Measurements from ENCODE around the gene FSTL4. TPM values are rescaled to one million over a fixed set of nuclear protein-coding genes. Genes with fewer than 3 reads are reported as not detected.

Gene FSTL4
- total RNA-seq, 1 donor from 2014 or later = 14.3 TPM

GRCh38 chr5:133480866-133481265 lies 131.5 kb downstream of the FSTL4 start:
- Mint-ChIP-seq H3K27me3 (ENCODE audit: low read depth) (peaks cover under 1% of the 10 kb centered on the region), H3K4me3 (no peak overlapping the region), H3K9me3 (no peaks in the 10 kb centered on the region), H3K36me3 (no peaks in the 10 kb centered on the region), H3K4me1 (peaks cover 24% of the 10 kb centered on the region), H3K27ac (no peak overlapping the region)
- TF ChIP-seq CTCF (IDR thresholded peaks at IDR 0.05; ENCODE audit: unreplicated experiment) = no peak
- DNase-seq (ENCODE audit: low spot score in 2 of 2, unreplicated experiment in 2 of 2) = no peak

GRCh38 chr5:133480366-133480765 lies 132.0 kb downstream of the FSTL4 start:
- H3K9me3 Mint-ChIP-seq = no peaks in the 10 kb centered on the region
- TF ChIP-seq CTCF (IDR thresholded peaks at IDR 0.05; ENCODE audit: unreplicated experiment) = no peak
- no peak for DNase-seq (ENCODE audit: low spot score in 2 of 2, unreplicated experiment in 2 of 2)
- H3K4me1 Mint-ChIP-seq = peaks cover 25% of the 10 kb centered on the region
- no peak overlapping the region for H3K4me3 Mint-ChIP-seq
- no peak overlapping the region for H3K27ac Mint-ChIP-seq
- H3K36me3 Mint-ChIP-seq = no peaks in the 10 kb centered on the region
- H3K27me3 Mint-ChIP-seq (ENCODE audit: low read depth) = peaks cover 2% of the 10 kb centered on the region

- TF ChIP-seq CTCF (IDR thresholded peaks at IDR 0.05; ENCODE audit: unreplicated experiment) = no peak
- peaks cover 37% of the 10 kb centered on the region for H3K4me1 Mint-ChIP-seq
- DNase-seq (ENCODE audit: low spot score in 2 of 2, unreplicated experiment in 2 of 2) = no peak
- H3K4me3 Mint-ChIP-seq = no peak overlapping the region
- no peaks in the 10 kb centered on the region for H3K36me3 Mint-ChIP-seq
- peaks cover 2% of the 10 kb centered on the region for H3K27me3 Mint-ChIP-seq (ENCODE audit: low read depth)
- H3K27ac Mint-ChIP-seq = no peak overlapping the region
- H3K9me3 Mint-ChIP-seq = no peaks in the 10 kb centered on the region
Observed at GRCh38 chr5:133478199-133478985, 133.9 kb downstream of the FSTL4 start.

GRCh38 chr5:133475986-133476385 lies 136.4 kb downstream of the FSTL4 start:
- H3K27me3 Mint-ChIP-seq (ENCODE audit: low read depth) = peaks cover 2% of the 10 kb centered on the region
- no peak for TF ChIP-seq CTCF (IDR thresholded peaks at IDR 0.05; ENCODE audit: unreplicated experiment)
- peaks cover 39% of the 10 kb centered on the region for H3K4me1 Mint-ChIP-seq
- no peak for DNase-seq (ENCODE audit: low spot score in 2 of 2, unreplicated experiment in 2 of 2)
- no peak overlapping the region for H3K27ac Mint-ChIP-seq
- no peaks in the 10 kb centered on the region for H3K36me3 Mint-ChIP-seq
- H3K9me3 Mint-ChIP-seq = peaks cover 3% of the 10 kb centered on the region
- H3K4me3 Mint-ChIP-seq = no peak overlapping the region

GRCh38 chr5:133474851-133475590 lies 137.3 kb downstream of the FSTL4 start:
- Mint-ChIP-seq H3K27ac (no peak overlapping the region), H3K27me3 (ENCODE audit: low read depth) (peaks cover 2% of the 10 kb centered on the region), H3K9me3 (peaks cover 3% of the 10 kb centered on the region), H3K4me1 (peaks cover 39% of the 10 kb centered on the region), H3K36me3 (no peaks in the 10 kb centered on the region), H3K4me3 (no peak overlapping the region)
- no peak for DNase-seq (ENCODE audit: low spot score in 2 of 2, unreplicated experiment in 2 of 2)
- no peak for TF ChIP-seq CTCF (IDR thresholded peaks at IDR 0.05; ENCODE audit: unreplicated experiment)
